Aorta (tissue), 5 donors: ENCODE measurements around the gene PUS7. TPM values are rescaled to one million over a fixed set of nuclear protein-coding genes. Genes with fewer than 3 reads are reported as not detected.
A peak's percentile ranks its signal among the peaks of the same experiment; 100 is the strongest.

Experiments used
- ATAC-seq: fragments of 200-7000 bp; cut with Tn5 transposase; one replicate; pipeline ENCODE4 v1.9.1; 2022; ENCODE audit warnings: moderate library complexity; ENCODE audit not compliant: low FRiP score
- DNase-seq, 2 donors: peaks; one replicate each; pipeline ENCODE4 v3.0.0-alpha.2; 2020
- H3K27ac ChIP-seq, 2 donors: one replicate each; pipeline ENCODE4 v1.5.1; 2013; ENCODE audit warnings: low read length in 2 of 2, mild to moderate bottlenecking in 2 of 2, moderate library complexity in 2 of 2, control low read depth in 1 of 2, inconsistent platforms in 1 of 2, low read depth in 1 of 2
- H3K27me3 ChIP-seq, 2 donors: one replicate each; pipeline ENCODE4 v1.6.1; 2013; ENCODE audit warnings: control low read depth in 1 of 2, low read length in 1 of 2, mild to moderate bottlenecking in 1 of 2, moderate library complexity in 1 of 2; ENCODE audit not compliant: insufficient read depth in 2 of 2, control insufficient read depth in 1 of 2
- H3K36me3 ChIP-seq, 2 donors: one replicate each; pipeline ENCODE4 v1.6.1; 2013; ENCODE audit warnings: control low read depth in 1 of 2, low read length in 1 of 2, mild to moderate bottlenecking in 1 of 2; ENCODE audit not compliant: insufficient read depth in 2 of 2, control insufficient read depth in 1 of 2
- H3K4me1 ChIP-seq, 2 donors: one replicate each; pipeline ENCODE4 v1.6.1; 2013; ENCODE audit warnings: low read length in 2 of 2, control low read depth in 1 of 2, mild to moderate bottlenecking in 1 of 2, moderate library complexity in 1 of 2; ENCODE audit not compliant: insufficient read depth in 2 of 2, control insufficient read depth in 1 of 2
- H3K4me3 ChIP-seq, 2 donors: one replicate each; pipeline ENCODE4 v1.5.1; 2013; ENCODE audit warnings: low read length in 2 of 2, control low read depth in 1 of 2, mild to moderate bottlenecking in 1 of 2
- H3K9me3 ChIP-seq: one replicate; pipeline ENCODE4 v1.6.1; 2013; ENCODE audit warnings: mild to moderate bottlenecking, low read length; ENCODE audit not compliant: control insufficient read depth
- WGBS, 2 donors: extraction: QIAGEN DNeasy Blood & Tissue Kit; methylation state at CpG; one replicate each; pipeline ENCODE4 v1.1.7; 2013; 5-methylcytosine and 5-hydroxymethylcytosine counted together
- intact Hi-C, 2 donors: fragments of 100-400 bp; cut with DNase I; formaldehyde crosslinking; loops; one replicate each; pipeline versions ENCODE4 v1.14.2 to v1.15.0; 2022
- long read RNA-seq, 2 donors: library from polyadenylated mRNA; unstranded; transcript quantifications; one replicate each; pipeline ENCODE4 v2.0.0, GENCODE V29; 2020 to 2021
- polyA plus RNA-seq, 2 donors: library from polyadenylated mRNA; stranded (reverse); fragments of 200-250 nt; gene quantifications; one replicate each; pipeline ENCODE4 v1.2.3, GENCODE V29; 2013
- total RNA-seq, 2 donors: library from RNA; stranded (reverse); fragmentation: NEBNext Ultra II Directional; extraction: Animal tissue kit (Norgen Biotek cat#: 25700); gene quantifications; one replicate each; pipeline ENCODE4 v1.2.1, GENCODE V29; 2021
- donor health status: healthy with polysubstance abuse.
- donor health status: Bipolar disorder and iron deficiency.
- donor health status: DM: no; HTN: no; CAD: no.
- donor health status: DM: no; HTN: no; CAD: no.
- donor health status: DM: yes; HTN: yes; CAD: no.

The PUS7 gene, protein sequence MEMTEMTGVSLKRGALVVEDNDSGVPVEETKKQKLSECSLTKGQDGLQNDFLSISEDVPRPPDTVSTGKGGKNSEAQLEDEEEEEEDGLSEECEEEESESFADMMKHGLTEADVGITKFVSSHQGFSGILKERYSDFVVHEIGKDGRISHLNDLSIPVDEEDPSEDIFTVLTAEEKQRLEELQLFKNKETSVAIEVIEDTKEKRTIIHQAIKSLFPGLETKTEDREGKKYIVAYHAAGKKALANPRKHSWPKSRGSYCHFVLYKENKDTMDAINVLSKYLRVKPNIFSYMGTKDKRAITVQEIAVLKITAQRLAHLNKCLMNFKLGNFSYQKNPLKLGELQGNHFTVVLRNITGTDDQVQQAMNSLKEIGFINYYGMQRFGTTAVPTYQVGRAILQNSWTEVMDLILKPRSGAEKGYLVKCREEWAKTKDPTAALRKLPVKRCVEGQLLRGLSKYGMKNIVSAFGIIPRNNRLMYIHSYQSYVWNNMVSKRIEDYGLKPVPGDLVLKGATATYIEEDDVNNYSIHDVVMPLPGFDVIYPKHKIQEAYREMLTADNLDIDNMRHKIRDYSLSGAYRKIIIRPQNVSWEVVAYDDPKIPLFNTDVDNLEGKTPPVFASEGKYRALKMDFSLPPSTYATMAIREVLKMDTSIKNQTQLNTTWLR
- total RNA-seq (10 to 100 TPM; 11.1 to 11.6 TPM), polyA plus RNA-seq (1 to 10 TPM in 1 of 2 donors, under 1 TPM in 1; 0.38 to 2.8 TPM)
- long read RNA-seq, donor 1, partial matches to known transcripts: 2 of 9 reads
- long read RNA-seq, donor 1, other reads (novel, unspliced or antisense): 4 of 9 reads
- long read RNA-seq, donor 2, transcript PUS7-202 (16 exons, 2,356 nt): major isoform, 6 of 9 reads
- long read RNA-seq, donor 2, partial matches to known transcripts: 0 of 9 reads
- long read RNA-seq, donor 2, other reads (novel, unspliced or antisense): 3 of 9 reads

DNA sequence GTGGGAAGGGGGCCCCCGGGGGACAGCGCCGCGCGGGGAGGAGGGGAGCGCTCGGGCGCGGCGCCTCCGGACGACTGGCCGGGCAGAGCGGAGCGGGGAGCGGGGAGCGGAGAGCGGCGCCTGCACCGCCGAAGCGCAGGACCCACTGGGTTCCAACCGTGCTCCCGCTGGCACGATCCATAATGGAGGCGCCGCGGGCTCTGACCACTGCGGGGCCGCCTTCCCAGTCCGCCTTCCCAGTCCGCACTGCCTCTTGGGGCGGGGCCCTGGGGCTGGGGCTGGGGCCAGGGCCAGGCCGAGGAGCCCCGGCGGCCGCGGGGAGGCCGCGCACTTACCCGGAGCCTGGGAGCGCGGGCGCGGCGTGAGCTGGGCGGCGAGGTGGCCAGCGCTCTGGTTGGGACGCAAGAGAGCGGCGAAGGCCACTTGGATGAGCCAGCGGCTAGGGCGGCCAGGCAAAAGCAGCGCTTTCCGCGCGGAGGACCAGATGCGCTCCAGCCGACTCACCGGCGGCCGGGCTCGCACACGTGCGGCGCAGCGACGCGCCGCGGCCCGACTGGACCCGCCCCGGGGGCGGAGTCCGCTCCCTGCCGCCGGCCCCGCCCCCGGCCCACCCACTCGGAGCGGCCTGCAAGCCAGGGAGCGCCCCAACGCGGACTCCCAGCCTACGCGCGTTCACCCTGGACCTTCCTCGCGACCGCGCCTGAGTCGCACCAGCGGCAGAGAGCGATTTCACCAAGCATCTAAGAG is at the start of gene PUS7:
TSS of gene PUS7 (minus strand) at position 555 of the 747 bp plus-strand sequence. CDS start 13,759 bp downstream, outside the sequence.
- ATAC-seq: peak; percentile 98
- 0% methylated on average over 74 to 96 of the region's 96 CpGs for WGBS, 2 donors

DNA sequence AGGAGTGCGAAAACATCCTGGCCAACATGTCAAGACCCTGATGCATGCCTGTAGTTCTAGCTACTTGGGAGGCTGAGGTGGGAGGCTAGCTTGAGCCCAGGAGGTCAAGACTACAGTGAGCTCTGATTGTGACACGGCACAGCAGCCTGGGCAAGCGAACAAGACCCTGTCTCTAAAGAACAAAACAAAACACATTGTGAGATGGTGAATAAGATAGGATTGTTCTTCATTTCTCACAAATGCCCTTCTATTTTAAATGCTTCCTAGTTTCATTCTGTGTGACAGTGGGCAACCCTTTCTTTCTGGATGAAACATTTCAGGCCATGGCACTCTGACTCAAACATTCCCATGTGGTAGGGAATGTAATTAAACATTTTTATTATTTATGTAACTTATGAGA is 45.8 kb upstream of the PUS7 start:
- DNase-seq (no peak), ATAC-seq (no peak)
- WGBS, 2 donors: 79 to 84% methylated on average over 3 of the region's 3 CpGs
- Histone ChIP-seq H3K36me3 (peaks cover 0 to 3% of the 10 kb centered on the region in 2 donors), H3K27ac (peak overlapping the region in 1 of 2 donors; percentile 48), H3K4me3 (no peak overlapping the region), H3K27me3 (no peaks in the 10 kb centered on the region), H3K9me3 (no peaks in the 10 kb centered on the region), H3K4me1 (no peaks in the 10 kb centered on the region)
- intact Hi-C loops: no loop called here

More for the DNA sequence above, at the start of gene PUS7:
- H3K4me3 ChIP-seq: peak within 1 kb of the TSS; percentile 51 to 63
- H3K4me1 ChIP-seq: no peaks in the 10 kb centered on the region
- H3K27me3 ChIP-seq: no peaks in the 10 kb centered on the region
- H3K27ac ChIP-seq: peak within 1 kb of the TSS; percentile 47 to 78
- intact Hi-C loops: no loop called here
- H3K9me3 ChIP-seq: no peaks in the 10 kb centered on the region
- peak; percentile 90 to 94 for DNase-seq
- H3K36me3 ChIP-seq: no peaks in the 10 kb centered on the region

DNA sequence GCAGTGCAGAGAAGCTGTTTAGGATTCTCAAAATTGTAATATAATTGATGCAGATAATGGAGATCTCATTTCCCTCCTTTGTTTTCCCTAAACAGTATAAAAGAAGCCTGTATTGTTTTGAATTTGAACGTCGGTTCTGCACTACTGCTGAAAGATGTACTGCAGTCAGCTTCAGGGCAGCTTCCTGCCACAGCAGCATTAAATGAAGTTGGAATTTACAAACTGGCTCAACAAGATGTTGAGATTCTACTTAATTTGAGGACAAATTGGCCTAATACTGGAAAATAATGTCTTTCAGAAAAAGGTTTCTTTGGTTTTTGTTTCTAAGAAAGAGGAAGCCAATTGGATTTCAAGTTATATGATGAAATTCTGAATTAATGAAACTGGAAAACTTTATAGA is 45.0 kb upstream of the PUS7 start:
- peaks cover 0 to 3% of the 10 kb centered on the region in 2 donors for H3K36me3 ChIP-seq
- DNase-seq: no peak

DNA sequence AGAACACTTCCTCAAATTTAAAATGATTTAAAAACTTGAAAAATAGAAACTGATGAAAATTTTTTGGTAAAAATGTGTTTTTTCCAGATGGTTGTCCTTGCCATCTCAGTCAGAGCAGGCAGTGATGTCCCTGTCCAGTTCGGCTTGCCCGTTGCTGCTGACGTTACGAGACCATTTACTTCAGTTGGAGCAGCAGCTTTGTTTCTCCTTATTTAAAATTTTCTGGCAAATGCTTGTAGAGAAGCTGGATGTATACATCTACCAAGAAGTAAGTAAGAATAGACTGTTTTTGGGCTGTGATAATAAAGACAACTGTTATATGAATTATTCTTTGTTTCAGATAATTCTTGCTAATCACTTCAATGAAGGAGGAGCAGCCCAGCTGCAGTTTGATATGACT is 43.1 kb upstream of the PUS7 start:
- no peak for DNase-seq
- Histone ChIP-seq H3K27ac (no peak overlapping the region), H3K36me3 (peaks cover 0 to 3% of the 10 kb centered on the region in 2 donors), H3K4me3 (no peak overlapping the region), H3K4me1 (no peaks in the 10 kb centered on the region), H3K27me3 (no peaks in the 10 kb centered on the region), H3K9me3 (no peaks in the 10 kb centered on the region)
- WGBS, 2 donors: 94 to 98% methylated on average over 4 of the region's 4 CpGs
- ATAC-seq: no peak
- intact Hi-C loops: no loop called here

More for the DNA sequence above, 45.0 kb upstream of the PUS7 start:
- H3K27me3 ChIP-seq: no peaks in the 10 kb centered on the region
- H3K4me3 ChIP-seq: no peak overlapping the region
- ATAC-seq: no peak
- 73 to 77% methylated on average over 2 of the region's 2 CpGs for WGBS, 2 donors
- no peak overlapping the region for H3K27ac ChIP-seq
- H3K9me3 ChIP-seq: no peaks in the 10 kb centered on the region
- no peaks in the 10 kb centered on the region for H3K4me1 ChIP-seq
- intact Hi-C loops: no loop called here

DNA sequence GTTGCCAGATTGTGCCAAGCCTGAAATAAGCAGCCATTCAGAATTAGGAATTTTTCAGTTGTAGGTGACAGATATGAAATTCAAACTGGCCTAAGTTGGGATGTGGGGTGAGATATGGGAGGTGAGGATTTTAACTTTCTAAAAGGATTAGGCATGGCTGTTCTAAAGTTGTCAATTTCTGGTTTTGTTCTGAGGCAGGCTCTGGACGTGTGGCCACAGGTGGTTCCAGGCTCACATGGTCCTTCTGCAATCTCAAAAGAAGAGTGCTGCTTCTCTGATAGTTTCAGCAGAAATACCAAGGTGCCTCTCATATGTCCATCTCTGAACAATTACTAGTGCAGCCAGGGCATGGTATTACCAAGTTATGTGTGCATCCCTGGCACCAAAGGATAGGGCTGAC is 37.9 kb upstream of the PUS7 start:
- DNase-seq (no peak), ATAC-seq (no peak)
- Histone ChIP-seq H3K36me3 (peaks cover 0 to 2% of the 10 kb centered on the region in 2 donors), H3K9me3 (no peaks in the 10 kb centered on the region), H3K4me1 (no peaks in the 10 kb centered on the region), H3K27me3 (no peaks in the 10 kb centered on the region), H3K27ac (no peak overlapping the region), H3K4me3 (no peak overlapping the region)
- 81 to 82% methylated on average over 1 of the region's 1 CpG for WGBS, 2 donors
- intact Hi-C loops: no loop called here

DNA sequence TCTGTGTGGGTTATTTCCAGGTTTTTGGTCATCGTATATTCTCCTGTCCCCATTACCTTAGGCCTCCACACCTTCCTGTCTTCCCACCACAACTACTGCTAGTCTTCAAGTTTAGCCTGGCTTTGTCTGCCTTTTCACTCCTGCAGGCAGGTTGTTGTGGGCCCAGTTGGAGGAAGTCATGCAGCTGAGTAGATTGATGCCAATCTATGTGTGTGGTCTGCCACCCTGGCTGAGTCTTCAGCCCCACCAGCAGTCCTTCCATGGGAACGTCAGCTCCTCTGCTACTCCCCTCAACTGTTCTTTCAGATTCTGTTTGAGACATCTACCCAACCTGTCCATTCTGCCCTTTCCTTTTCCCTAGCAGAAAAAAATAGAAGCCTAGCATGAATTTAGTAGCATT is 16.3 kb upstream of the PUS7 start:
- H3K27me3 ChIP-seq: no peaks in the 10 kb centered on the region
- no peak for ATAC-seq
- peaks cover 5 to 6% of the 10 kb centered on the region in 2 donors for H3K36me3 ChIP-seq
- peaks cover 0 to 1% of the 10 kb centered on the region in 2 donors for H3K4me1 ChIP-seq
- H3K27ac ChIP-seq: no peak overlapping the region
- WGBS, 2 donors: 49 to 63% methylated on average over 2 of the region's 2 CpGs
- H3K9me3 ChIP-seq: no peaks in the 10 kb centered on the region
- no peak for DNase-seq
- intact Hi-C loops: no loop called here
- no peak overlapping the region for H3K4me3 ChIP-seq

DNA sequence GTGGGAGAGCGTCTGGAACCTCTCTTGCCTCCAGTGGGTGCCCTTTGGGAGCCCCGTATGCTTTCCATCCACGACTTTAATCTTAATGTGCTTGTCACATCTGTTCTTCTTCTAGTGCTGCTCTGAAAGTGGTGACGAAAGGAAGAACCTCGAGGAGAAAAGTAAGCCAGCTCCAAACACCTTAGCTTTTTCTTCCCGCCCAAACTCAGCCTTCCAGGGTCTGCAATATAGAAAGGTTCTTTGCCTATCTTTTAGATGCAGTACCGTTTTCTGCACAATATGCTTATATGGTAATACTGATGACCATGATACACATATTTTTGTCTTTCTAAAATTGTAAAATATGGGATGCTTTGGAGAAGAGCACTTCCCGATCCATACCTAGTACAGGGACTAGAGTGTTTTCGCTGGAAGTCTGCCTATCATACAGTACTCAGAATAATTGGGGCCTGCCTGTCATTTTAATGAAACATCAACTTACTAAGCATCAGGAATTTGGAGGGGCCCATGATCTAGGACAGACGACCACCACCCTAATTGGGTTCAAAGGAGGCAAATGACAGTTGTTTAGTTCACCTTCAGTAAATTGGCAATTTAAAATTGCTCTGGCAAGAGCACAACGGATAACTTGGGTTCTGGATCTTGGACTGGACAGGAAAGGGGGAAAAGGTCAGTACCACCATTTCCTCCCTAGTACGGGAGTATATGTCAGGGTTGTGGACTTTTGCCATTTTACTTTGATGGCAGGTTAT is 10.8 kb upstream of the PUS7 start:
- no peak overlapping the region for H3K27ac ChIP-seq
- ATAC-seq: peak; percentile 12

More for the DNA sequence above, 10.8 kb upstream of the PUS7 start:
- no peaks in the 10 kb centered on the region for H3K27me3 ChIP-seq
- H3K4me3 ChIP-seq: peak overlapping the region; percentile 65 to 80
- peaks cover 0 to 9% of the 10 kb centered on the region in 2 donors for H3K4me1 ChIP-seq
- intact Hi-C loops: no loop called here
- DNase-seq: no peak
- 31% methylated on average over 12 of the region's 12 CpGs for WGBS, 2 donors
- H3K36me3 ChIP-seq: no peaks in the 10 kb centered on the region
- no peaks in the 10 kb centered on the region for H3K9me3 ChIP-seq
